ENCODE measurements around the gene CACNA1C. TPM values are rescaled to one million over a fixed set of nuclear protein-coding genes. Genes with fewer than 3 reads are reported as not detected.
A peak's percentile ranks its signal among the peaks of the same experiment; 100 is the strongest.

Gene CACNA1C
- total RNA-seq, 2 donors from 2014 or later, result 0.86 to 6.3 TPM

GRCh38 chr12:2117541-2117940, 64.8 kb downstream of the CACNA1C start:
- no peak overlapping the region for H3K4me3 ChIP-seq (ENCODE audit: low read length)
- 97 to 100% methylated on average over 2 to 7 of the region's 7 CpGs for WGBS, 2 experiments (ENCODE audit: insufficient coverage in 1 of 2, insufficient read length in 1 of 2)
- DNase-seq, result no peak
- H3K27me3 Mint-ChIP-seq (ENCODE audit: insufficient read depth), result no peaks in the 10 kb centered on the region
- TF ChIP-seq CTCF (conservative IDR thresholded peaks at IDR 0.05), result no peak
- H3K27ac Mint-ChIP-seq, result no peak overlapping the region
- H3K4me1 Mint-ChIP-seq, result peaks cover 13% of the 10 kb centered on the region
- H3K36me3 Mint-ChIP-seq (ENCODE audit: low read depth), result no peaks in the 10 kb centered on the region
- H3K9me3 ChIP-seq (ENCODE audit: control insufficient read depth, low read length), result no peaks in the 10 kb centered on the region
- no peaks in the 10 kb centered on the region for H3K27me3 ChIP-seq (ENCODE audit: control insufficient read depth, insufficient read depth, low read length, poor library complexity, severe bottlenecking)
- H3K4me3 Mint-ChIP-seq, result no peak overlapping the region
- H3K36me3 ChIP-seq (ENCODE audit: control insufficient read depth, insufficient read depth, low read length), result no peaks in the 10 kb centered on the region
- H3K9ac ChIP-seq (ENCODE audit: extremely low read depth, low read length, poor library complexity, severe bottlenecking), result no peak overlapping the region
- H3K4me1 ChIP-seq (ENCODE audit: control insufficient read depth, insufficient read depth, low read length), result no peaks in the 10 kb centered on the region
- no peaks in the 10 kb centered on the region for H3K9me3 Mint-ChIP-seq
- no peak overlapping the region for H3K27ac ChIP-seq (ENCODE audit: low read depth, low read length)

GRCh38 chr12:2118061-2118460, 65.3 kb downstream of the CACNA1C start:
- no peaks in the 10 kb centered on the region for H3K36me3 Mint-ChIP-seq (ENCODE audit: low read depth)
- no peaks in the 10 kb centered on the region for H3K27me3 Mint-ChIP-seq (ENCODE audit: insufficient read depth)
- no peaks in the 10 kb centered on the region for H3K9me3 Mint-ChIP-seq
- no peak overlapping the region for H3K4me3 Mint-ChIP-seq
- H3K27ac ChIP-seq (ENCODE audit: low read depth, low read length), result no peak overlapping the region
- no peak overlapping the region for H3K4me3 ChIP-seq (ENCODE audit: low read length)
- 92 to 100% methylated on average over 2 to 5 of the region's 5 CpGs for WGBS, 2 experiments (ENCODE audit: insufficient coverage in 1 of 2, insufficient read length in 1 of 2)
- no peaks in the 10 kb centered on the region for H3K36me3 ChIP-seq (ENCODE audit: control insufficient read depth, insufficient read depth, low read length)
- no peak overlapping the region for H3K27ac Mint-ChIP-seq
- no peaks in the 10 kb centered on the region for H3K4me1 ChIP-seq (ENCODE audit: control insufficient read depth, insufficient read depth, low read length)
- DNase-seq, result no peak
- peak; percentile 62 for TF ChIP-seq CTCF (conservative IDR thresholded peaks at IDR 0.05)
- H3K4me1 Mint-ChIP-seq, result peaks cover 9% of the 10 kb centered on the region
- no peaks in the 10 kb centered on the region for H3K27me3 ChIP-seq (ENCODE audit: control insufficient read depth, insufficient read depth, low read length, poor library complexity, severe bottlenecking)
- no peaks in the 10 kb centered on the region for H3K9me3 ChIP-seq (ENCODE audit: control insufficient read depth, low read length)
- H3K9ac ChIP-seq (ENCODE audit: extremely low read depth, low read length, poor library complexity, severe bottlenecking), result no peak overlapping the region

- DNase-seq, result no peak
- Histone ChIP-seq H3K9ac (ENCODE audit: extremely low read depth, low read length, poor library complexity, severe bottlenecking) (no peak overlapping the region), H3K4me1 (ENCODE audit: control insufficient read depth, insufficient read depth, low read length) (no peaks in the 10 kb centered on the region), H3K36me3 (ENCODE audit: control insufficient read depth, insufficient read depth, low read length) (no peaks in the 10 kb centered on the region), H3K9me3 (ENCODE audit: control insufficient read depth, low read length) (no peaks in the 10 kb centered on the region), H3K27me3 (ENCODE audit: control insufficient read depth, insufficient read depth, low read length, poor library complexity, severe bottlenecking) (no peaks in the 10 kb centered on the region), H3K27ac (ENCODE audit: low read depth, low read length) (no peak overlapping the region), H3K4me3 (ENCODE audit: low read length) (no peak overlapping the region)
- H3K4me1 Mint-ChIP-seq, result peaks cover 3% of the 10 kb centered on the region
- H3K4me3 Mint-ChIP-seq, result no peak overlapping the region
- no peak for TF ChIP-seq CTCF (conservative IDR thresholded peaks at IDR 0.05)
- no peak overlapping the region for H3K27ac Mint-ChIP-seq
- H3K36me3 Mint-ChIP-seq (ENCODE audit: low read depth), result no peaks in the 10 kb centered on the region
- H3K27me3 Mint-ChIP-seq (ENCODE audit: insufficient read depth), result no peaks in the 10 kb centered on the region
- H3K9me3 Mint-ChIP-seq, result no peaks in the 10 kb centered on the region
- WGBS, 2 experiments (ENCODE audit: insufficient coverage in 1 of 2, insufficient read length in 1 of 2), result 89 to 95% methylated on average over 11 to 12 of the region's 12 CpGs
Observed at GRCh38 chr12:2118481-2119255, 65.9 kb downstream of the CACNA1C start.

All from endodermal cell (in vitro differentiated cells).